SW 1271 (cell line): ENCODE measurements around the gene PAX6.

ENCODE experiments used
- DNase-seq, 2 experiments: peaks; one replicate each; lab custom pipeline; 2025; lab: John Stamatoyannopoulos, UW

PAX6 gene

GRCh38 chr11:31822175-31822926, 11.2 kb upstream of the PAX6 start:
- DNase-seq = no peak

GRCh38 chr11:31821766-31822165, 10.6 kb upstream of the PAX6 start:
- DNase-seq = no peak

- DNase-seq = no peak
Observed at GRCh38 chr11:31821235-31821764, 10.2 kb upstream of the PAX6 start.

GRCh38 chr11:31820438-31820818, 9.3 kb upstream of the PAX6 start:
- no peak for DNase-seq

- DNase-seq = no peak
Observed at GRCh38 chr11:31819621-31820437, 8.7 kb upstream of the PAX6 start.

GRCh38 chr11:31818874-31819331, 7.8 kb upstream of the PAX6 start:
- no peak for DNase-seq

GRCh38 chr11:31818425-31818755, 7.3 kb upstream of the PAX6 start:
- DNase-seq = no peak

- no peak for DNase-seq
Observed at GRCh38 chr11:31817621-31818424, 6.7 kb upstream of the PAX6 start.

GRCh38 chr11:31817054-31817620, 6.0 kb upstream of the PAX6 start:
- no peak for DNase-seq

- DNase-seq = no peak
Observed at GRCh38 chr11:31816468-31817053, 5.4 kb upstream of the PAX6 start.

GRCh38 chr11:31815711-31816467, 4.8 kb upstream of the PAX6 start:
- DNase-seq = no peak

GRCh38 chr11:31814176-31814868, 3.2 kb upstream of the PAX6 start:
- DNase-seq = no peak

- no peak for DNase-seq
Observed at GRCh38 chr11:31813391-31814175, 2.5 kb upstream of the PAX6 start.

GRCh38 chr11:31812383-31813381, 1.6 kb upstream of the PAX6 start:
- no peak for DNase-seq

GRCh38 chr11:31809857-31810778, 1.0 kb downstream of the PAX6 start:
- DNase-seq = no peak

- DNase-seq = no peak
Observed at GRCh38 chr11:31809541-31809856, 1.6 kb downstream of the PAX6 start.
